H1 (cell line): Measurements from ENCODE around the gene PPIL3. TPM values are rescaled to one million over a fixed set of nuclear protein-coding genes. Genes with fewer than 3 reads are reported as not detected.

Experiments used
- RAD21 ChIP-seq, 2 experiments: IDR thresholded peaks in 1 of 2; conservative IDR thresholded peaks in 1 of 2; 2 replicates each; pipeline ENCODE4 v1.6.1; 2011; ENCODE audit warnings: low read depth in 2 of 2, low read length in 2 of 2, improper control_type of control experiment in 1 of 2, inconsistent platforms in 1 of 2, mild to moderate bottlenecking in 1 of 2, moderate library complexity in 1 of 2
- TBP ChIP-seq: IDR thresholded peaks from 2 replicates; pipeline ENCODE4 v1.6.1; 2011; ENCODE audit warnings: low read depth, low read length, improper control_type of control experiment
- polyA plus RNA-seq, 7 experiments: library from polyadenylated mRNA; depleted of rRNA in 3 of 7; stranded (reverse) in 5 of 7; unstranded in 2 of 7; fragments of >200 nt in 5 of 7; fragments of 200-250 nt in 2 of 7; gene quantifications; 1 replicate in 5 of 7; 2 replicates in 1 of 7; 4 replicates in 1 of 7; pipeline versions ENCODE4 v1.2.1 to v1.2.3, GENCODE V29; 2011 to 2013; ENCODE audit warnings: missing spikeins in 2 of 7, mixed read lengths in 2 of 7
- total RNA-seq: library from RNA; stranded (reverse); fragmentation: NEBNext Ultra II Directional; extraction: Animal tissue kit (Norgen Biotek cat#: 25700); gene quantifications from 2 replicates; pipeline ENCODE4 v1.2.1, GENCODE V29; 2021
- TF ChIP-seq, protein P1 (sequence below): IDR thresholded peaks from 2 replicates; pipeline ENCODE4 v1.6.1; 2011; ENCODE audit warnings: low read depth, mild to moderate bottlenecking, low read length; ENCODE audit not compliant: insufficient read depth

The PPIL3 gene
- total and polyA plus RNA-seq, 2 of the 8 experiments (the other 6 are each of a cell fraction or from before 2014, with no cell fraction given): 30.4 to 48.7 TPM

- no peak for TF ChIP-seq RAD21 (IDR thresholded peaks at IDR 0.05 in 1 of 2, conservative IDR thresholded peaks at IDR 0.05 in 1 of 2; ENCODE audit: low read depth in 2 of 2, low read length in 2 of 2)
- no peak for TF ChIP-seq TBP
- TF ChIP-seq, protein P1, sequence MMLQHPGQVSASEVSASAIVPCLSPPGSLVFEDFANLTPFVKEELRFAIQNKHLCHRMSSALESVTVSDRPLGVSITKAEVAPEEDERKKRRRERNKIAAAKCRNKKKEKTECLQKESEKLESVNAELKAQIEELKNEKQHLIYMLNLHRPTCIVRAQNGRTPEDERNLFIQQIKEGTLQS: no peak
Measured at GRCh38 chr2:200828104-200828503, 60.8 kb downstream of the PPIL3 start (continued).
